ENCODE results near the gene CTSF.

CTSF gene

GRCh38 chr11:66561178-66561974 is 7.0 kb downstream of the CTSF start:
- no peaks in the 10 kb centered on the region for H3K9me3 ChIP-seq (ENCODE audit: low read length)
- H2AFZ ChIP-seq (ENCODE audit: low read depth, low read length), result no peak overlapping the region
- no peaks in the 10 kb centered on the region for H3K36me3 ChIP-seq (ENCODE audit: insufficient read depth, low read length)
- H3K27me3 ChIP-seq (ENCODE audit: insufficient read depth, low read length), result no peaks in the 10 kb centered on the region
- H3K4me3 ChIP-seq (ENCODE audit: low read length), result no peak overlapping the region
- no peaks in the 10 kb centered on the region for H3K4me1 ChIP-seq (ENCODE audit: insufficient read depth, low read length)

- H3K4me3 ChIP-seq (ENCODE audit: low read length), result no peak overlapping the region
- H3K9me3 ChIP-seq (ENCODE audit: low read length), result no peaks in the 10 kb centered on the region
- no peaks in the 10 kb centered on the region for H3K36me3 ChIP-seq (ENCODE audit: insufficient read depth, low read length)
- no peak overlapping the region for H2AFZ ChIP-seq (ENCODE audit: low read depth, low read length)
- H3K4me1 ChIP-seq (ENCODE audit: insufficient read depth, low read length), result no peaks in the 10 kb centered on the region
- H3K27me3 ChIP-seq (ENCODE audit: insufficient read depth, low read length), result no peaks in the 10 kb centered on the region
Measured at GRCh38 chr11:66559866-66560676, 8.3 kb downstream of the CTSF start.

GRCh38 chr11:66559142-66559865 is 9.1 kb downstream of the CTSF start:
- Histone ChIP-seq H2AFZ (ENCODE audit: low read depth, low read length) (no peak overlapping the region), H3K27me3 (ENCODE audit: insufficient read depth, low read length) (no peaks in the 10 kb centered on the region), H3K4me1 (ENCODE audit: insufficient read depth, low read length) (no peaks in the 10 kb centered on the region), H3K4me3 (ENCODE audit: low read length) (no peak overlapping the region), H3K36me3 (ENCODE audit: insufficient read depth, low read length) (no peaks in the 10 kb centered on the region), H3K9me3 (ENCODE audit: low read length) (no peaks in the 10 kb centered on the region)

DNA sequence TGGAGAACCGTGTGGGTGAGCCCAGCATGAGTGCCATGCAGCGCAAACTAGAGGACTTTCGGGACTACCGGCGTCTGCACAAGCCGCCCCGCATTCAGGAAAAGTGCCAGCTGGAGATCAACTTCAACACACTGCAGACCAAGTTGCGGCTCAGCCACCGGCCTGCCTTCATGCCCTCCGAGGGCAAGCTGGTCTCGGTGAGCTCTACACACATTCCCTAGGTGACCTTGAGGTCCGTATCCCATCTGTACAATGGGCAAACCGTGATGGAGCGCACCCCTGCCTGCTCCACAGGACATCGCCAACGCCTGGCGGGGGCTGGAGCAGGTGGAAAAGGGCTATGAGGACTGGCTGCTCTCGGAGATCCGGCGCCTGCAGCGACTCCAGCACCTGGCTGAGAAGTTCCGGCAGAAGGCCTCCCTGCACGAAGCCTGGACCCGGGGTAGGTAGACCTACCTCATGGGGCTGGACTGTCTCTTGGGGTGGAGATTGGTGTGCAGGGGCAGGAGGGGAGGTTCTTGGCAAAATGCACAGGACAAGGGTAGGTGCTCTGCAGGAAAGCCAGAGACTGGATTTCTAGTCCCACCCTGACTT is 10.6 kb downstream of the CTSF start:
- H3K27me3 ChIP-seq (ENCODE audit: insufficient read depth, low read length), result no peaks in the 10 kb centered on the region
- no peaks in the 10 kb centered on the region for H3K9me3 ChIP-seq (ENCODE audit: low read length)
- no peak overlapping the region for H3K4me3 ChIP-seq (ENCODE audit: low read length)
- no peaks in the 10 kb centered on the region for H3K36me3 ChIP-seq (ENCODE audit: insufficient read depth, low read length)
- no peaks in the 10 kb centered on the region for H3K4me1 ChIP-seq (ENCODE audit: insufficient read depth, low read length)
- H2AFZ ChIP-seq (ENCODE audit: low read depth, low read length), result no peak overlapping the region

DNA sequence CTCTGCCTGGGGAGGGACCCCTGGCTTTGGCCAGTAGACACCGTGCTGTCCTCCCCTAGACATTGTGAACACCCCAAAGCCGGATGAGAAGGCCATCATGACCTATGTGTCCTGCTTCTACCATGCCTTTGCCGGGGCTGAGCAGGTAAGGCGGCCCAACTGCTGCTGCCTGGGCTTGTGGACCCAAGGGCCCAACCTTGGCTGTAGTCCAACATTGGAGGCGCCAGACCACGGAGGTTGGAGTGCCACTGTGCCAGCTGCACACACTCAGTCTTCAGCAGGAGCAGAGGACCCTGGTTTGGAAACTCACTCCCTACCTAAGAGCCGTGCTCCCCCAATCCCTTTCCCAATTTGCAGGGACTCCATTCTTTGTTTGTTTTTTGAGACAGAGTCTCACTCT is 12.3 kb downstream of the CTSF start:
- Histone ChIP-seq H3K9me3 (ENCODE audit: low read length) (no peaks in the 10 kb centered on the region), H3K36me3 (ENCODE audit: insufficient read depth, low read length) (no peaks in the 10 kb centered on the region), H2AFZ (ENCODE audit: low read depth, low read length) (no peak overlapping the region), H3K4me3 (ENCODE audit: low read length) (no peak overlapping the region), H3K4me1 (ENCODE audit: insufficient read depth, low read length) (no peaks in the 10 kb centered on the region), H3K27me3 (ENCODE audit: insufficient read depth, low read length) (no peaks in the 10 kb centered on the region)

- Histone ChIP-seq H3K4me3 (ENCODE audit: low read length) (no peak overlapping the region), H3K4me1 (ENCODE audit: insufficient read depth, low read length) (no peaks in the 10 kb centered on the region), H3K27me3 (ENCODE audit: insufficient read depth, low read length) (no peaks in the 10 kb centered on the region), H2AFZ (ENCODE audit: low read depth, low read length) (no peak overlapping the region), H3K36me3 (ENCODE audit: insufficient read depth, low read length) (no peaks in the 10 kb centered on the region), H3K9me3 (ENCODE audit: low read length) (no peaks in the 10 kb centered on the region)
Measured at GRCh38 chr11:66555416-66555815, 13.0 kb downstream of the CTSF start.

GRCh38 chr11:66554602-66555001 is 13.8 kb downstream of the CTSF start:
- Histone ChIP-seq H3K4me1 (ENCODE audit: insufficient read depth, low read length) (no peaks in the 10 kb centered on the region), H3K27me3 (ENCODE audit: insufficient read depth, low read length) (no peaks in the 10 kb centered on the region), H3K36me3 (ENCODE audit: insufficient read depth, low read length) (no peaks in the 10 kb centered on the region), H3K4me3 (ENCODE audit: low read length) (no peak overlapping the region), H2AFZ (ENCODE audit: low read depth, low read length) (no peak overlapping the region), H3K9me3 (ENCODE audit: low read length) (no peaks in the 10 kb centered on the region)

DNA sequence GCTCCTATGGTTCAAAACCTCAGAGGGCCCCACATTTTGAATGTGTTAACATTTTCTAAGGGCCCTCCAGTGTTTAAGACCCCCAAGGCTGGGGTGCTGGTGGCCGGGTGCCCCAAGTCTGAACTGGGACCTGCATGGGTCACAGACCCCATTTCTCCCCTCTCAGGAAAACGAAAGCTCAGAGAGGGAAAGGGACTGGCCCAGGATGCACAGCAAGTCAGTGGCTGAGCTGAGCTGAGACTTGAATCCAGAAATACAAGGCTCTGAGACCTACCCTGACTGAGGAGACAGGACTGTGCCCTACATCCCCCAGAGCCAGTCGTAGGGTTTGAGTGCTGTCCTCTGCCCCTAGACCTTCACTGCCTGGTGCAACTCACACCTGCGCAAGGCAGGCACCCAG is 17.5 kb downstream of the CTSF start:
- no peaks in the 10 kb centered on the region for H3K36me3 ChIP-seq (ENCODE audit: insufficient read depth, low read length)
- H3K27me3 ChIP-seq (ENCODE audit: insufficient read depth, low read length), result no peaks in the 10 kb centered on the region
- H3K9me3 ChIP-seq (ENCODE audit: low read length), result no peaks in the 10 kb centered on the region
- no peak overlapping the region for H3K4me3 ChIP-seq (ENCODE audit: low read length)
- no peak overlapping the region for H2AFZ ChIP-seq (ENCODE audit: low read depth, low read length)
- peaks cover 11% of the 10 kb centered on the region for H3K4me1 ChIP-seq (ENCODE audit: insufficient read depth, low read length)

GRCh38 chr11:66549696-66550095 is 18.7 kb downstream of the CTSF start:
- H3K9me3 ChIP-seq (ENCODE audit: low read length), result no peaks in the 10 kb centered on the region
- peaks cover 17% of the 10 kb centered on the region for H3K4me1 ChIP-seq (ENCODE audit: insufficient read depth, low read length)
- no peak overlapping the region for H2AFZ ChIP-seq (ENCODE audit: low read depth, low read length)
- no peak overlapping the region for H3K4me3 ChIP-seq (ENCODE audit: low read length)
- H3K27me3 ChIP-seq (ENCODE audit: insufficient read depth, low read length), result no peaks in the 10 kb centered on the region
- H3K36me3 ChIP-seq (ENCODE audit: insufficient read depth, low read length), result no peaks in the 10 kb centered on the region

DNA sequence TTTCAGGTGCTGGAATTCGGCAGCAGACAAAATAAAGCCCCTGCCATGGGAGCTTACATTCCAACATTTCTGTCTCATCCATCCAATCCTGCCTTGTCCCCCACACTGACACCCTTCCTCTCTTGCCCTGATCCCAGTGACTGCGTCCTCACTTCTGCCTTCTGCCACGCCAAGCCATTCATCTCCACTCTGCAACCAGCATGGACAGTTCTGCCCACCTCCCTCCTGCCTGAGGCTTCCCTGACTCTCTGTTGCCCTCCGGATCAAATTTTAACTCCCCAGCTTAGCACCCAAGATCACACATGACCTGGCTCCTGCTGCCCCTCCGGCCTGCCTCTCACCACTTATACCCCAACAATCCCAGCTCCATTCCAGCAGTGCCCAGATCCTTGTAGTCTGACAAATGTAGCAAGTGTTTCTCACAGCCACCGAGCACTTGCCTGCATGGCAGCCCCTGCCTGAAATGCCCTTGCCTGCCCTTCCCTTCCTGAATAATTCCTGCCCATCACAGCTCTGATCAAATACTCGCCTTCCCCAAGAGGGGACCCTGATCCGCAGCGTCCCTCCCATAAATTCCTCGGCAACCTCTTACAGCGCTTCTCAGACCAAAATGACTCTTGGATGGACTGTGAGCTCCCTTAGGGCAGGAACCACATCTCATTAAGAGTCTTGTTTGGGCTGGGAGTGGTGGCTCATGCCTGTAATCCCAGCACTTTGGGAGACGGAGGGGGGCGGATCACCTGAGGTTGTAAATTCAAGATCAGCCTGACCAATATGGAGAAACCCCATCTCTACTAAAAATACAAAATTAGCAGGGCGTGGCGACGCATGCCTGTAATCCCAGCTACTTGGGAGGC is 19.4 kb downstream of the CTSF start:
- no peaks in the 10 kb centered on the region for H3K9me3 ChIP-seq (ENCODE audit: low read length)
- H3K27me3 ChIP-seq (ENCODE audit: insufficient read depth, low read length), result no peaks in the 10 kb centered on the region
- peaks cover 24% of the 10 kb centered on the region for H3K4me1 ChIP-seq (ENCODE audit: insufficient read depth, low read length)

DNA sequence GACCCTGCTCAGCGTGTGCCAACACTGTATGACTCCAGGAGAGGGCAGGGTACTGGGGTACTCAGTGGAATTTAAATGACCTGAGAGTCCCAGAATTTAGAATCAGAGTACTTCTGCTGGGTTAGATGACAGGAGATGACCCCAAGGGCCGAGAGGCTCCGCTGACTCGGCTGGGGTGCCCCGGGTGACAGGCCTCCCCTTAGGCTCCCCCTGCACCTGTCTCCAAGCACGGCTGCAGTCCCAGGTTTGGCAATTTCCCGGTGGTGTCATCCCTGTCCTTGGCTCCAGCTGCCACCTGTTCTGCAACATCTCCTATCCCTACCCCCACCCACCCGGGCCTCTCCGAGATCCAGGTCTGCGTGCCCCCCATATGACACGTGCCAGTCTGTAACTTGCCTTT is 20.4 kb downstream of the CTSF start:
- Histone ChIP-seq H2AFZ (ENCODE audit: low read depth, low read length) (no peak overlapping the region), H3K9me3 (ENCODE audit: low read length) (no peaks in the 10 kb centered on the region), H3K4me3 (ENCODE audit: low read length) (no peak overlapping the region), H3K4me1 (ENCODE audit: insufficient read depth, low read length) (peaks cover 30% of the 10 kb centered on the region), H3K36me3 (ENCODE audit: insufficient read depth, low read length) (no peaks in the 10 kb centered on the region), H3K27me3 (ENCODE audit: insufficient read depth, low read length) (no peaks in the 10 kb centered on the region)

More for the DNA sequence above, 19.4 kb downstream of the CTSF start:
- Histone ChIP-seq H3K4me3 (ENCODE audit: low read length) (no peak overlapping the region), H3K36me3 (ENCODE audit: insufficient read depth, low read length) (no peaks in the 10 kb centered on the region), H2AFZ (ENCODE audit: low read depth, low read length) (no peak overlapping the region)

DNA sequence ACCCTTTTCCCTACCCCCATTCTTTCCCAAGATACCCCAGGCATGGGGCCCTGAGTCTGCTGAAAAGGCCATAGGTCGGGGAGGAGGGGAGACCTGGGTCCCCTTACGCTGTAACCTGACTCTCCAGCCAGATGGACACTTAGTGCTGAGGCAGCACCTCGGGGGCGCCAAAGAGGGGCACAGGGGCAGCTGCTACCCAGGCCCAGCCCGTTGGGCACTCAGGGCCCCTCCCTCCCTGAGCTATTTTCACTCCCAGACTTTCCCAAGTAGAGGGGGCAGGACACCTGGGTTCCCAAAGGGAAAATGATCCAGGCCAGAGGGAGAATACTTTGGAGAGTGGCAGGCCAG is 20.8 kb downstream of the CTSF start:
- H3K4me3 ChIP-seq (ENCODE audit: low read length), result no peak overlapping the region
- no peaks in the 10 kb centered on the region for H3K36me3 ChIP-seq (ENCODE audit: insufficient read depth, low read length)

More for the DNA sequence above, 20.8 kb downstream of the CTSF start:
- no peaks in the 10 kb centered on the region for H3K27me3 ChIP-seq (ENCODE audit: insufficient read depth, low read length)
- no peak overlapping the region for H2AFZ ChIP-seq (ENCODE audit: low read depth, low read length)
- H3K9me3 ChIP-seq (ENCODE audit: low read length), result no peaks in the 10 kb centered on the region
- H3K4me1 ChIP-seq (ENCODE audit: insufficient read depth, low read length), result peaks cover 30% of the 10 kb centered on the region
